ENCODE measurements around the gene GLCE.

GLCE gene

GRCh38 chr15:69132430-69132829 is 28.0 kb upstream of the GLCE start:
- no peak overlapping the region for H3K4me3 ChIP-seq (ENCODE audit: low read depth in 1 of 2, low read length in 1 of 2)
- H3K27ac ChIP-seq, result no peak overlapping the region
- H3K27me3 ChIP-seq, result peaks cover 7% of the 10 kb centered on the region
- H3K9me3 ChIP-seq, result no peaks in the 10 kb centered on the region
- H3K4me1 ChIP-seq (ENCODE audit: control insufficient read depth in 1 of 2, insufficient read depth in 1 of 2, low read depth in 1 of 2, low read length in 1 of 2), result peaks cover 0 to 15% of the 10 kb centered on the region in 2 experiments
- no peak for TF ChIP-seq CTCF (IDR thresholded peaks at IDR 0.05)
- H3K36me3 ChIP-seq, result no peaks in the 10 kb centered on the region

- Histone ChIP-seq H3K27ac (no peak overlapping the region), H3K9me3 (no peaks in the 10 kb centered on the region), H3K36me3 (no peaks in the 10 kb centered on the region), H3K4me1 (ENCODE audit: control insufficient read depth in 1 of 2, insufficient read depth in 1 of 2, low read depth in 1 of 2, low read length in 1 of 2) (peaks cover 0 to 14% of the 10 kb centered on the region in 2 experiments), H3K27me3 (peaks cover 15% of the 10 kb centered on the region), H3K4me3 (ENCODE audit: low read depth in 1 of 2, low read length in 1 of 2) (no peak overlapping the region)
- no peak for TF ChIP-seq CTCF (IDR thresholded peaks at IDR 0.05)
Measured at GRCh38 chr15:69132977-69133861, 27.2 kb upstream of the GLCE start.

GRCh38 chr15:69133862-69134519 is 26.4 kb upstream of the GLCE start:
- Histone ChIP-seq H3K4me1 (ENCODE audit: control insufficient read depth in 1 of 2, insufficient read depth in 1 of 2, low read depth in 1 of 2, low read length in 1 of 2) (peaks cover 0 to 8% of the 10 kb centered on the region in 2 experiments), H3K27ac (no peak overlapping the region), H3K9me3 (no peaks in the 10 kb centered on the region), H3K27me3 (peaks cover 22% of the 10 kb centered on the region), H3K36me3 (no peaks in the 10 kb centered on the region), H3K4me3 (ENCODE audit: low read depth in 1 of 2, low read length in 1 of 2) (no peak overlapping the region)
- no peak for TF ChIP-seq CTCF (IDR thresholded peaks at IDR 0.05)

GRCh38 chr15:69134791-69135190 is 25.6 kb upstream of the GLCE start:
- Histone ChIP-seq H3K4me1 (ENCODE audit: control insufficient read depth in 1 of 2, insufficient read depth in 1 of 2, low read depth in 1 of 2, low read length in 1 of 2) (peaks cover 0 to 8% of the 10 kb centered on the region in 2 experiments), H3K27me3 (peaks cover 27% of the 10 kb centered on the region), H3K9me3 (no peaks in the 10 kb centered on the region), H3K36me3 (no peaks in the 10 kb centered on the region), H3K27ac (no peak overlapping the region), H3K4me3 (ENCODE audit: low read depth in 1 of 2, low read length in 1 of 2) (no peak overlapping the region)
- TF ChIP-seq CTCF (IDR thresholded peaks at IDR 0.05), result no peak

GRCh38 chr15:69135499-69135898 is 24.9 kb upstream of the GLCE start:
- Histone ChIP-seq H3K27ac (no peak overlapping the region), H3K4me1 (ENCODE audit: control insufficient read depth in 1 of 2, insufficient read depth in 1 of 2, low read depth in 1 of 2, low read length in 1 of 2) (peaks cover 0 to 8% of the 10 kb centered on the region in 2 experiments), H3K27me3 (peaks cover 31% of the 10 kb centered on the region), H3K9me3 (no peaks in the 10 kb centered on the region), H3K36me3 (no peaks in the 10 kb centered on the region), H3K4me3 (ENCODE audit: low read depth in 1 of 2, low read length in 1 of 2) (no peak overlapping the region)
- TF ChIP-seq CTCF (IDR thresholded peaks at IDR 0.05), result no peak
